NCI-H2171 treated with DMSO at 0.1 percent for 48 hours (cell line): ENCODE measurements around the gene SH3BGRL3.
"Not testable (repeated sequence)": the region's sequence is repeated elsewhere in the genome, so short reads cannot be mapped to it uniquely, and the experiment has no call there.

Experiments used
- DNase-seq: peaks from one replicate; lab custom pipeline; 2025; lab: John Stamatoyannopoulos, UW

The SH3BGRL3 gene

DNA sequence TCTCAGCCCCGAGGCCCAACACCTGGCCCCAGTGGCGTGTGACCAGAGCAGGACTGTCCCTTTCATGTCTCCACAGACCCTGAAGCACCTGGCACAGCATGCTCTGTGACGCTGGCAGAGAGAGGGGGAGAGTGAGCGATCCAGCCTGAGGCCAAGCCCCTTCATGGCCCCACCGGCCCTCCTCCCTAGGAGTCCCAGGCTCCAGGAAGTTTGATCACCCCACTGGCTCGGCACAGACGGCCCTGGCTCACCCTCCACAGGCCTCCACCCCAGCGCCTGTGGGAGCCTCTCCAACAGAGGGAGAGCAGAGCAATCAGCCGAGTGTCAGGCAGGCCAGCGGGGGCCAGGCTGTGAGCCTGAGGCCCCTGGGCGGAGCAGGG lies 11.0 kb downstream of the SH3BGRL3 start:
- no peak for DNase-seq

DNA sequence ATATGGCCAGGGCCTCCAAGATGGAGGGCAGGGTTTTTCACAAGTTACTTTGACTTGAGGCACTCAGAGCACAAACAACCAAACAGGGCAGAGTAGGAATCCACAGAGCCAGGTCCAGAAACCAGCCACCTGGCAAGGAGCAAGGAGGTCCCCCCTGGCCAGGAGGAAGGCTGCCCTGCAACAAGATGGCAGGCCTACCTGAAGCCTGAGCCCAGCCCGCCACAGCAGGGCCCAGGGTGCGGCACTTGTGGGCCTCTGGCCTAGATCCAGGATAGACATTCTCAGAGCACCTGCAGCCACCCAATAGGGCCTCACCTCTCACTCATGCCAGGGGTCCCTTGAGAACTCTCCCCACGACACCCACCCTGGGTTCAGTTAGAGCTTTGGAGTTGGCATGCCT lies 11.5 kb downstream of the SH3BGRL3 start:
- DNase-seq, result no peak

DNA sequence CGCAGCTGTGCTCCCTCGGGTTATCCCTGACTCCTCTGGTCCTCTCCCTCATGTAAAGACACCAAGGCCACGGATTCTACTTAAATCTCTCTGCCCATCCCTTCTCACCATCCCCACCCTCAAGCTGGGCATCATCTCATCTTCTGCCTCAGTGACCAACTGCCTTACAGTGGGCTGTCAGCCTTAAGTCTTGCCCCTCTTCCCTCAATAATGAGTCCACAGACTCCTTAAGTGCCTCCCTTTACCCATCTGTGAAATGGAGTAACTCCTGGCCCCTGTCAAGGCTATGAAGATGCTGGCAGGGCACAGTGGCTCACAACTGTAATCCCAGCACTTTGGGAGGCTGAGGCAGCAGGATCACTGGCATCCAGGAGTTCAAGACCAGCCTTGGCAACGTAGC lies 12.1 kb downstream of the SH3BGRL3 start:
- no peak for DNase-seq

DNA sequence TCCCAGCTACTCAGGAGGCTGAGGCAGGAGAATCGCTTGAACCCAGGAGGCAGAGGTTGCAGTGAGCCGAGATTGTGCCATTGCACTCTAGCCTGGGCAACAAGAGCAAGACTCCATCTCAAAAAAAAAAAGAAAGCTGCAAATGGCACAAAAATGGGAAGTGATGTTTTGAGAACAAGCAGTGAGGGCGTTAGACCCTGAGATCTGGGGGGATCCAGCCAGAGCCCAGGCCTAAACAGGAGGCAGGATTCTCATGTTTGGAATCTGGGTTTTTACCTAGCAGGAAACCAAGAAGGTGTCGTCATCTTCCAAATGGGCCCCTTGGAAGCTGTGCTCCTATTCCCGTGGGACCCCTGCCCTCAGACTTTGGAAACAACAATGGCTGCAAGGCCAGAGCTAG lies 12.8 kb downstream of the SH3BGRL3 start:
- not testable (repeated sequence) for DNase-seq

DNA sequence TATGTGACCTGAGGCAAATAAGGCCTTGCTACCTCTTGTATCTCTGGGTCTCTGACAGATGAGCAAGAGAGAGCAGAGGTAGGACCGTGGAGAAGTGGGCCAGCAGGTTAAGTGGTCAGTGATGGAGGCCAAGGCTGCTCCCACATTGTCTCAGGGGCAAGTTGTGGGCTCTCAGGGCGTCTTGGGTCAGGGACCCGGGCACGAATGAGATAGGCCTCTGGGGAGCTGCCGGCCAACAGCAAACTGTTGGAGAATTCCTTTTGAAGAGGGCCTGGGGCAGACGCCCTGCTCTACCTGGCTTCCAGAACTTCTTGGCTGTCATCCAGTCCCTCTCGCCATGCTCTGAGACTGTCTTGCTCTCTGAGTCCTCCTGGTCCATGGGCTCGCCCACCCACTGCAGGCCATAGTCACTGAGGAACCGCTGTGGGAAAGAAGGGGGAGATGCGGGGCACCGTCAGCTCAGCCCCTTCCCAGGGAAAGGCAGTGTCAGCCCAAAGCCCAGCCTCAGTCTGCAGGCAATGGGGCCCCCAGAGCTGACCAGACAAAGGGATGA lies 14.1 kb downstream of the SH3BGRL3 start:
- DNase-seq, result no peak

DNA sequence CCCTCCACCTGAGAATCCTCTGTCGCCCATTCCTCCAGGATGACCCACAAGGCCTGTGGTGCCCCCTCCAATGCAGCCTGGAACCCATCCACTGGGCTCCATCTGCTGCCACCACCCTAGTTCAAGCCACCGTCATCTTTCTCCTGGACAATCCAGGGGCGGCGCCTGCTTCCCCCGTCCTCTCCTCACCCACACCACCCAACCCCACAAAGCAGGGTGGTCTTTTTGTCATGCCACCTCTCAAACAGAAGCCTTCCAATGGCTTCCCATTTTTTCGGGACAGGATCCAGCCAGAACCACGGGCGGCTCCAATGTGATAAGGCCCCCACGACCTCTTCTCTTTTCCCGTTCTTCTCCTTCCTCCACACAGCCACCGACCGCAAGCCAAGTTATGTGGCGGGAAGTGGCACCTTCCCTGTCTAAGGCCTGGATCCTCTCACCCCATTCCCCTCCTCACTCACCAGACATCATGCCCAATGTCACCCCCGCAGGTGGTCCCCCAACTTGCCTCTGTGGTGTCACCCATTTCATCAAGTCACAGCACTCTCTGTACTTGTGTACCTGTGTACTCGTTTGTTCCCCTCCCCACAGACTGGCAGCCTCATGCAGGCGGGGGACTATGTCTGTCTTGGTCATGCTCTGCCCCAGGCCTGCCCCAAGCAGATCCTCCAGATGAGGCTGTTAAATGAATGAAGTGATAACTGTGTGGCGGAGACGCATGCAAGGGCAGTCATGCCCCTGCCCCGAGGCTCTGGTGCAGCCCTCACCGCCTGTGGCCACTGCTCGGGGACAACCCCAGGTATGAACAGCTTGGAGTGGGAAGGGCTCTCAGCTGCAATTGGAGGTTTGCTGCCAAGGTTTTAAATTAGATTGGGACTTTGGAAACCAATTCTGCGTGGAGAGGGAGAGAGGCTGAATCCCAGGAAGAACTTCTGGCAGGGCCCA lies 15.6 kb downstream of the SH3BGRL3 start:
- no peak for DNase-seq

DNA sequence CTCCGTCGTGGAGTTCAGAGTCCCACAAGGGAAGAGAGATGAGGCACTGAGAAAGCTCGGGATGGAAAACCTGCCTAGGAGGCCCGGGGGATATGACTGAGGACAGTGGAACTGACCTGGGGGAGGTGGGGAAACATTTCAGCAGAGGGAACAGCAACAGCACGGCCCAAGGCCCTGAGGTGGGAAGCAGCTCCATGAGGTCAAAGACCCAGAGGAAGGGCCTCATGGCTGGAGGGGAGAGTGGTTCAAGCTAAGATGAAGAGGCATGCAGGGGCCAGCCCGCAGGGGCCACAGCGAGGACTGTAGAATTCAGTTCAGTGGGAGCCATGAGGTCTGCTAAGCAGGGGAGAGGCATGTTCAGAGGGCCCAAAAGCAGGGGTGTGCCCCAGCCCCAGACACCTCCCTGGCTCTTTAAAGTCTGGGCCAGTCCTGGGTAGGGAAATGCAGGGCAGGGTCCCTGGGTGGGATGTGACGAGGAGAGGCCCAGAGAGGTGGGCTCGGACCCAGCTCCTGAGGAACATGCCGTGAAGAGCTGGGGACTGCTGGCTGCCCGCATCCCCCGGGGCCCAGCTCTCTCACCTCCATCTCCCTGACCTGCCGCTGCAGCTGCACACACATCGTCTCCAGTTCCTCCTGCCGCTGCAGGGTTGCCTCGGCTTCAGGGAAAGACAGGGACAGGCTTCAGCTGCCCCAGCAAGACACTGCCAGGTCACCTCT lies 16.6 kb downstream of the SH3BGRL3 start:
- DNase-seq, result no peak

DNA sequence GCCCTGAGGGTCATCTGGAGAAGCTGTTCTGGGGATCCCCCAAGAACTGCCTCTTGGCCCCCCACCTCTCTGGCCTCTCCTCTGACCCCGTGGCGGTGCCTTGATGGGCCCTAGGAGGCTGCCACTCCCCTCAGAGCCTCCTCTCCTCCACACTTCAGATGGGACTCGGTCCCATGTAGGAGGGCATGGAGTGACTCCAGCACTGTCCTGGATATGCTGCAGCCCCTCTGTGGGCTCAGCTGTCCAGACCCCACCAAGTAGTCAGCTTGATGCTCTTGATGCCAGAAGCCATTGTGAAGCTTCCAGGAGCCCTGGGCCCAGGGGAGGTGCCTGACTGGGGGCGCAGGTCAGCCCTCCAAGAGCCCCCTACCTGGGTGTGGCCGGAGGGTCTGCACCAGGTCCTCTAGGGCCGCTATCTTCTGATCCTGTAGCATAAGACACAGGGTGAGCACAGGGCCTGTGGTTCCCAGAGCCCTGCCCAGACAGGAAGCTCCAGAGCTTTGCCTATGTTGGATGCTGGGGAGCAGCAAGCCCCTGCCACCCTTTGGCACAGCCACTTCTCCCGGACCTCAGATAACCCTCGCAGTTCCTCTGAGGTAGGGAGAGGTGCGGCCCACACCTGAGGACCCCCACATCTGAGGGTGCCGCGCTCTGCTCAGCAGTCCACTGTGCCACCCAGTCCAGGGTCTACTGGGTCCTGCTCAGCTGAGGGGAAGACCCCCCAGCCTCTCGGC lies 17.3 kb downstream of the SH3BGRL3 start:
- no peak for DNase-seq

DNA sequence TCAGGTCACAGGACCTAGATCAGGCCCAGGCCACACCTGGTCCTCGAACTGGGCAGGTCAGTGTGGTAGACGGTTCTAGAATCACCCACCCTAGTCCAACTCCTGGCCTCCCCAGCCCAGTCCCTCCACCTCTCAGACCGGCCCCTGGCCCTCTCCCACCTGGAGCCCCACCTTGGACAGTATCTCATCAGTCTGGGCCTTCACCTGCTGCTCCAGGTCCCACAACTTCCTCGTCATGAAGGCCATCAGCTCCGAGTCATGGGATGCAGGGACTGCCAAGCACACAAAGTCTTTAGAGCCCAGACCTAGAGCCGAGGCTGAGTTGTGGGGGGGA lies 17.9 kb downstream of the SH3BGRL3 start:
- no peak for DNase-seq

DNA sequence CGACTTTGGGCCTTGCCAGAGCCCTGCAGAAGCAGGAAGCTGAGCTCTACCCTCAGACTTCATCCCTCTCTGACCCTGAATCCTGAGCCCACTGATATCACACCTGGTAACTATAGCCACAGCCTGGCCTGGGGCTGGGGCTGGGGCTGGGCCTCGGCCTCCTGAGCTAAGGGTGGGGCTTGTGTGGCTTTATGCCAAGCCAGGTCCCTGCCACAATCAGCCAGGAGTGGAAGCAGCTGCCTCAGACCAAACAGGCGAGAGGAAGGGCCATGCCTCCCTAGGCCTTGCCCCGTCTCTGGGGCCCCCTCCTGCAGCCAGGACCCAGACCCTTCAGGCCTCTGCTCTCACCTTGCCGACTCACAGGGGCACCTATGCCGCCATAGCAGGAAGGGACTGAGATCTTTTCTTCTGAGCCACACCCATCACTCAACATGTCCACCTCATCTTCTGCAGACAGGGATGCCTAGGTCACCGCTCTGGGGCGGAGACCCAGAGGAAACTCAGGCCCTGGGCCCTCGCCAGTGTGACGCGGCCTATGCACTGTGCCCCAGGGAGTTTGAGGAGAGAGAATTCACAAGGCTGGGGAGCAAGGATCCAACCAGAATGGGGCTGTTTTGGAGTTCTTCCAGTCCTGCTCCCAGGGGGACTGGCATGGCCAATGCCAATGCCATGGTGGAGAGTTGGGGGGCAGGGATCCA lies 20.8 kb downstream of the SH3BGRL3 start:
- no peak for DNase-seq

DNA sequence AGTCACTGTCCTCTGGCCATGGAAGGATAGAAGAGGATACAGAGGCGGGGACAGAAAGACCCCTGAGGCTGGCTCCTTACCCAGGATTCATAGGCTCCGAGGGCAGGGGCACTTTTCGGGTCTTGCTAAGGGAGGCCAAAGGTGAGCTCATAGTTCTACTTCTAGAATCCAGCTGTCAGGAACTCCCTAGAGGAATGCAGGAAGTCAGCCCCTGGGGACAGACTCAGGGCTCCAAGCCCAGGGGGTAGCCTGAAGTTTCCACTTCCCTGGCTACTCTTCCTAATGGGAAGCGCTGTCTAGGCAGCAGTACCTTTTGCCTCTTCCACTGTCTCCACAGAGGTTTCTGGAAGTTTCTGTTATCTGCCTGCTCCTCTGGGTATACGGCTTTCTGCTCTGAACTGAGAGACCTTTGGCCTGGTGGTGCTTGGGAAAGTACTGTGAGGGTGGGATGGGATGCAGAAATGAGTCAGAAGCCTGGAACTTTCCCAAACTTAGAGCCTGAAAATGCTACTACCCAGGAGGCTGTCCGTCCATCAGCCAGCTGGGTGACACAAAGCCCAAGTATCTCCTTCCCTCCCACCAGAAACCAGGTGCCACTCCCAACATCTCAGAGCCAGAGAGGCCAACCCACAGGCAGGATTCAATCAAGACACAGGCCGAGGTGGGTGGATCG lies 23.0 kb downstream of the SH3BGRL3 start:
- DNase-seq, result peak; percentile 70

DNA sequence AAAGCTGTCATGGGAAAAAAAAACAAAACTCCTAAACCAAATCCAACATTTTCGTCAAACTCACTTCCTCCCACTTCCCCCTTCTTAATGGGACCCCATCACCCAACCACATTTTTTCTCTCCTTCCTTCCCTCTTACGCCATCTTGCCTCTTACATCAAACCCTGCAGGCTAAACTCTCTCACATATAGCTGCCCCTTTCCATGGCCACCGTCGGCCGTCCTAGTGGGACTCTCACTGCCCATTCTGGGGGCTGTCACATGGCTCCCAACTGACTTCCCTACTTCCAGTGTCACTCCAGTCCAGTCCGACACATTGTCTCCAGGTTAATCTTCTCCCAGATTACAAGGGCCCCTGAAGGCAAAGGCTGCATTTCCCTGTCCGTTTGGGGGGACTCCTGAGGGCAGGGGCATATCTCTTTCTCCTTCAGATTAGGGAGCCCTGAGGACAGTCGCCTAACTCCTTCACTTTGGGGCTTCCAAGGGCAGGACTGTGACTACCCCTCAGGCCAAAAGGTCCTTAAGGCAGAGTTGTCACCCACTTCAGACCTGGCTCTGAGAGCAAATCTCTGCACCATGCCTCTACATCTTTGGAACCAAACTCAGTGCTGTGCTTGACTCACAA lies 25.9 kb downstream of the SH3BGRL3 start:
- DNase-seq, result no peak

DNA sequence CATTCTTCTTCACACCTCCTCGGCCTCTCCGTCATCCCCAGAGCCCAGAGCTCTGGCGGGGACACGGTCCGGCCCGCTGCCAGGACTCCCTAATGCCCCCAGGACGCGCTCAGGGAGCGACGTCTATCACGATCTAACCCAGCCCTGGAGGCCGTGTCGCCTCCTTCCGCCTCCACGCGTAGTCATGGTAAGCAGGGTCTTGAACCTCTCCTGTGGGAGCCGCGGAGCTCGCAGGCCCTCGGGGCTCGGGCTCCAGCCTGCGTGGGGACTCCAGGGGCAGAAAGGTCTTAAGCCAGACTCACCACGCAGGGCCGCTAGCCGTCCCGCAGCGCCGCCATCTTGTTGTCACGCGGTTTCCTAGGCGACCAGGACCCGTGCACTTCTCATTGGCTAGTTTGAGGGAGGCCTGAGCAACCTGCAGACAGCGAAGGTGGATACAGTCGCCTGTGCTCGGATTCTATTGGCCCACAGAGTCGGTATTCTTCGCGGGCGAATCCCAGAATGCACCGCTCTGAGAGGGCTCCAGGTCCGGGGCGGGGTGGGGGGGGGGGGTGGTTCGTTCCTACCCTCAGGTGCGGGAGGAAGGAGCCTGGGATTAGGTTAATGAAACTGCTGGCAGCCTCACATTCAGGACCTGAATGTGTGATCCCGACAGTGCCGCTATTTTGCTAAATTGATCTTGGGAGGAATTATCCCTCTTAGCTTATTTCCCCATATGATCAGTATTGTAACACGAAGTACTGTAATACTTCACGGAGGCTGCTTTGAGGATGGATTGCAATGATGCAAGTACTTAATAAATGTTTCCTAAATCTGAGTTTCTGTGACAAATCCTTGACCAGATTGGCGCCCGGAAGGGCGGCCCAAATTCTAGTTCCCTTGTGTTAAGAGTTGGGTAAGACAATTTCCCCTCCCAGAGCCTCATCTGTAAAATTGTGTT lies 26.7 kb downstream of the SH3BGRL3 start, which contains the start of gene UBXN11:
Gene UBXN11, minus strand, starts transcription at position 347 of the 940 bp plus-strand sequence. CDS start 3,753 bp downstream, outside the sequence.
- peak; percentile 98 for DNase-seq

DNA sequence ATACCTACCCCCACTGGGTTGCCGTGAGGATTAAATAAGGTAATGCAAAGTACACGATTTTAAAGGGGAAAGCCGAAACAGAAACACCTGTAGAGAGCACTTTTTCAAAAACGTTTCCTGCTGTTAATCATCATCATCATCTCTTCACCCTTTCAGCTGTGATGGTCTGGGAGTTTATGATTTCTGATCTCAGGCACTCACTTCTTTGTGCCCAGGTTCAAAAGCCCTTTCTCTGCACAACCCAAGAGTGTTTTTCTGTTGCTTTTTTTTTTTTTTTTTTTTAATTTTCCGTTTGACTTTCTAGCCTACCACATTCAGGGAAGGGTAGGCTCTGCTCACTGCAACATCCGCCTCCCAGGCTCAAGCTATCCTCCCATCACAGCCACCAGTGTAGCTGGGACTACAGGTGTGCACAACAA lies 27.5 kb downstream of the SH3BGRL3 start:
- DNase-seq, result no peak

DNA sequence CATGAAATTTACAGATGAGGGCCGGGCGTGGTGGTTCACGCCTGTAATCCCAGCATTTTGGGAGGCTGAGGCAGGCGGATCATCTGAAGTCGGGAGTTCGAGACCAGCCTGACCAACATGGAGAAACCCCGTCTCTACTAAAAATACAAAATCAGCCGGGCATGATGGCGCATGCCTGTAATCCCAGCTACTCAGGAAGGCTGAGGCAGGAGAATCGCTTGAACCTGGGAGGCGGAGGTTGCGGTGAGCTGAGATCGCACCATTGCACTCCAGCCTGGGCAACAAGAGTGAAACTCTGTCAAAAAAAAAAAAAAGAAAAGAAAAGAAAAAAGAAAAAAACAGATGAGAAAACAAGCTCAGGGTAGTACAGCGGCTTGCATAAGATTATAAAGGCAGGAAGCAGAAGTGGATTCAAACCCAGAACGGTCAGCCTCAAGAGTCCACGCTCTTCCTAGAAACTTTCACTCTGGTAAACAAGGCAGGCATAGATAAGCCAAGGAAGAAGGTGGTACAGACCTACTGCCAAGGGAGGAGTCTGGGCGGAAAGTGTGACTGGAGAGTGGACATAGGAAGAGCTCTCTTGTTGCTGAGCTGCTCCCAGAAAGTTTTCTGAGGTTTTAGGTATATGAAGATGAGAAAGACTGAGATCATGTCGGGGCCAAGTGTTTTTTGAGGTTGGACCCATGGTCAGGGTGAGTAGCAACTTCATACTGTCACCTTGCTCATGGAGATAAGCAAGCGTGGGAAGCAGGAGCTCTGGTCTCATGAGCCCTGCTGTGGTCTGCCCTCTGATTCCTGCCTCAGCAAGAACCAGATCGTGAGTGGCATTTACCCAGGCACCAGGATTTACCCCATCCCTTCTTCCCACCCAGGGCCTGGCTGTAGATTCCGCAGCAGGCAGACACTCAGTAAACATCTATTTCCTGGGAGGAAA lies 28.3 kb downstream of the SH3BGRL3 start:
- not testable (repeated sequence) for DNase-seq

DNA sequence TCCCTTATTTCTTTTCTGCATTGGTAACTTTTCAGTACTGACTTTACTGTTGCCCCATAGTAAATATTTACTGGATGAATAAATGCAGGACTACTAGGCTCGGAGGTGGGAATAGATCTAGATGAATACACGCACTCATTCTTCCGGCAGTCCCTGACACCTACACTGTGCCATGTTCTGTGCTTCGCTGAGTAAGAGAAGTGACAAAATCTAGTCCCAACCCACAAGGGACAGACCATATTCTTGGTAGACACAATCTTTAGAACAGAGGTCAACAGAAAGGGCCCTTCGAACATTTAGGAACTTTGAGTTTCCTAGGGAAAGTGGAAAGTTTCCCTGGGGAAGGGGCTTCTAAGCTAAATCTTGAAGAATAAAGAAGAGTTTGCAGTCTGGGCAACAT lies 34.6 kb downstream of the SH3BGRL3 start:
- DNase-seq, result no peak

DNA sequence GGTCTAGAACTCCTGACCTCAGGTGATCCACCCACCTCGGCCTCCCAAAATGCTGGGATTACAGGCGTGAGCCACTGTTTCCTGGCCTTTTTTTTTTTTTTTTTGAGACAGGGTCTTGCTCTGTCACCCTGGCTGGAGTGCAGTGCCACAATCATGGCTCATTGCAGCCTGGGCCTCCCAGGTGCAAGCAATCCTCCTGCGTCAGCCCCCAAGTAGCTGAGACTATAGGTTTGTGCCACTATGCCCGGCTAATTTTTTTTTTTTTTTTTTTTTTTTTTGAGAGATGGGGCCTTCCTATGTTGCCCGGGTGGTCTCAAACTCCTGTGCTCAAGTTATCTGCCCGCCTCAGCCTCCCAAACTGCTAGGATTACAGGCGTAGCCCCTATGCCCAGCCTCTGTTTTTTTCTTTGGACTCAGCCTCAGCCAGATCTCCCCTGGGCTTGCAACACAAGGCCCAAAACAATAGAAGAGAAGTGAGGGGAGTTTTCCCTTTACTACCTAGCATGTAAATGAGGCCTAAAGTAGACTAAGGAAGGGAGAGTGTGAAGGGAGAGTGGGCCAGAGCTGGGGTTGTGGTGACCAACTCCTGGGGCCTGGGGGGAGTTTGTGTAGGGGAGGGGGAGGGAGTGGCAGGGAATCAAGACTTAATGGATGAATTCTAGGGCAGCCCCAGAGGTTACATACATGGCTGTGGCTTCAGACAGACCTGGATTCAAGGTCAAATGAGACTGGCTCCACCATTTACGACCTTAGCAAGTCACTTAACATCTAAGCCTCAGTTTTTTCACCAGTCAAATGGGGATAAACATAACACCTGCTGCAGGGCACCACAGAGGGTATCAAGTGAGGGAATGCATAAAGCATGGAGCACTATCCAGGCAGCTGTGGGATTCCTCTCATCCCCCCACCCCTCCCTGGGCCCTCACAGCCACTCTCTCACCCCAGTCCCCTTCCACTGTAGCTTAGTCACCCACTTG lies 36.3 kb downstream of the SH3BGRL3 start:
- no peak for DNase-seq
